Tibial nerve (tissue), 4 donors: ENCODE measurements around the gene EDAR. TPM values are rescaled to one million over a fixed set of nuclear protein-coding genes. Genes with fewer than 3 reads are reported as not detected.

Experiments used
- DNase-seq, 2 donors: peaks; one replicate each; pipeline ENCODE4 v3.0.0-alpha.2; 2019; ENCODE audit warnings: low spot score in 2 of 2
- H3K27ac ChIP-seq, 4 donors: fragments of 200-600 bp; sonication (generic) in 3 of 4; one replicate each; pipeline ENCODE4 v1.5.1; 2017 to 2019; ENCODE audit warnings: mild to moderate bottlenecking in 1 of 4
- H3K27me3 ChIP-seq, 2 donors: fragments of 200-600 bp; sonication (generic) in 1 of 2; one replicate each; pipeline versions ENCODE4 v1.5.1 to v1.6.0; 2017 to 2019
- H3K36me3 ChIP-seq, 3 donors: fragments of 200-600 bp; sonication (generic); one replicate each; pipeline ENCODE4 v1.5.1; 2018 to 2019
- H3K4me1 ChIP-seq, 4 donors: fragments of 200-600 bp; sonication (generic) in 3 of 4; one replicate each; pipeline ENCODE4 v1.5.1; 2017 to 2019
- H3K4me3 ChIP-seq, 4 donors: fragments of 200-600 bp; sonication (generic) in 3 of 4; one replicate each; pipeline ENCODE4 v1.5.1; 2017 to 2019; ENCODE audit warnings: mild to moderate bottlenecking in 1 of 4, moderate library complexity in 1 of 4
- H3K9me3 ChIP-seq, 4 donors: fragments of 200-600 bp; sonication (generic) in 3 of 4; one replicate each; pipeline ENCODE4 v1.5.1; 2017 to 2019
- EP300 ChIP-seq, 2 donors: sonication (generic); formaldehyde crosslinking; IDR thresholded peaks; one replicate each; pipeline ENCODE4 v1.6.1; 2017; ENCODE audit warnings: antibody characterized with exemption in 2 of 2, mild to moderate bottlenecking in 1 of 2
- POLR2A ChIP-seq, 2 donors: fragments of 450-650 bp; IDR thresholded peaks; one replicate each; pipeline ENCODE4 v1.6.1; 2017; ENCODE audit warnings: antibody characterized with exemption in 2 of 2, mild to moderate bottlenecking in 2 of 2, moderate library complexity in 2 of 2
- WGBS, 2 donors: methylation state at CpG; one replicate each; pipeline ENCODE4 v1.1.5; 2018; 5-methylcytosine and 5-hydroxymethylcytosine counted together
- total RNA-seq, 4 donors: library from RNA; depleted of rRNA; stranded (reverse); fragments of >200 nt; gene quantifications; one replicate each; pipeline ENCODE4 v1.1.0, GENCODE V29; 2016
- TF ChIP-seq, protein P1 (sequence below), 5 experiments: fragments of 200-600 bp in 3 of 5; fragments of 450-650 bp in 2 of 5; sonication (generic) in 3 of 5; IDR thresholded peaks; one replicate each; pipeline ENCODE4 v1.5.1; 2016 to 2019; ENCODE audit warnings: antibody characterized with exemption in 5 of 5, mild to moderate bottlenecking in 3 of 5, moderate library complexity in 2 of 5

Gene EDAR
- total RNA-seq, 4 donors from 2014 or later, result under 0.01 TPM; not detected in 3

DNA sequence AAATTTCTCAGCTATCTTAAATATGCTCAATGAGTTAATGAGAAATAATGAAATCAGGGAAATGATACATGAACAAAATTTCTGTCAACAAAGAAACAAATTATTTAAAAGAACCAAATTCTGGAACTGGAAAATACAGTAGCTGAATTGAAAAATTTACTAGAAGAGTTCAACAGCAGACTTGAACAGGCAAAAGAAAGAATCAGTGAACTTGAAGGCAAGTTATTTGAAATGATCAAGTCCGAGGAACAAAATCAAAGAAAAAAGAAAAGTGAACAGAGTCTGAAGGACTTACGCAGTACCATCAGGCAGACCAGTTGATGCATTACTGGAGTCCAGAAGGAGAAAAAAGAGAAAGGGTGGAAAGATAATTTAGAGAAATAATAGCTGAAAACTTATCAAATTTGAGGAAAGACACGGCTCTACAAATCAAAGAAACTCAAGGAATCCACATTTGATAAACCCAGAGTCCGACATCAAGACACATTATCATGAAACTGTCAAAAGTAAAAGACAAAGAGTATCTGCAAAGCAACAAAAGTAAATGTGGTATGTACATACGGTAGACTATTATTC is 118.9 kb downstream of the EDAR start:
- H3K9me3 ChIP-seq, result peaks cover 0 to 30% (median 0%) of the 10 kb centered on the region in 4 donors
- no peak overlapping the region for H3K27ac ChIP-seq
- no peak for DNase-seq
- WGBS, 2 donors, result 96 to 98% methylated on average over 5 of the region's 5 CpGs
- no peaks in the 10 kb centered on the region for H3K27me3 ChIP-seq
- no peak for TF ChIP-seq POLR2A (IDR thresholded peaks at IDR 0.05)
- TF ChIP-seq, protein P1, sequence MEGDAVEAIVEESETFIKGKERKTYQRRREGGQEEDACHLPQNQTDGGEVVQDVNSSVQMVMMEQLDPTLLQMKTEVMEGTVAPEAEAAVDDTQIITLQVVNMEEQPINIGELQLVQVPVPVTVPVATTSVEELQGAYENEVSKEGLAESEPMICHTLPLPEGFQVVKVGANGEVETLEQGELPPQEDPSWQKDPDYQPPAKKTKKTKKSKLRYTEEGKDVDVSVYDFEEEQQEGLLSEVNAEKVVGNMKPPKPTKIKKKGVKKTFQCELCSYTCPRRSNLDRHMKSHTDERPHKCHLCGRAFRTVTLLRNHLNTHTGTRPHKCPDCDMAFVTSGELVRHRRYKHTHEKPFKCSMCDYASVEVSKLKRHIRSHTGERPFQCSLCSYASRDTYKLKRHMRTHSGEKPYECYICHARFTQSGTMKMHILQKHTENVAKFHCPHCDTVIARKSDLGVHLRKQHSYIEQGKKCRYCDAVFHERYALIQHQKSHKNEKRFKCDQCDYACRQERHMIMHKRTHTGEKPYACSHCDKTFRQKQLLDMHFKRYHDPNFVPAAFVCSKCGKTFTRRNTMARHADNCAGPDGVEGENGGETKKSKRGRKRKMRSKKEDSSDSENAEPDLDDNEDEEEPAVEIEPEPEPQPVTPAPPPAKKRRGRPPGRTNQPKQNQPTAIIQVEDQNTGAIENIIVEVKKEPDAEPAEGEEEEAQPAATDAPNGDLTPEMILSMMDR (IDR thresholded peaks at IDR 0.05), result no peak
- TF ChIP-seq EP300 (IDR thresholded peaks at IDR 0.05), result no peak
- no peaks in the 10 kb centered on the region for H3K4me1 ChIP-seq
- no peak overlapping the region for H3K4me3 ChIP-seq
- peaks cover 0 to 15% (median 0%) of the 10 kb centered on the region in 3 donors for H3K36me3 ChIP-seq

DNA sequence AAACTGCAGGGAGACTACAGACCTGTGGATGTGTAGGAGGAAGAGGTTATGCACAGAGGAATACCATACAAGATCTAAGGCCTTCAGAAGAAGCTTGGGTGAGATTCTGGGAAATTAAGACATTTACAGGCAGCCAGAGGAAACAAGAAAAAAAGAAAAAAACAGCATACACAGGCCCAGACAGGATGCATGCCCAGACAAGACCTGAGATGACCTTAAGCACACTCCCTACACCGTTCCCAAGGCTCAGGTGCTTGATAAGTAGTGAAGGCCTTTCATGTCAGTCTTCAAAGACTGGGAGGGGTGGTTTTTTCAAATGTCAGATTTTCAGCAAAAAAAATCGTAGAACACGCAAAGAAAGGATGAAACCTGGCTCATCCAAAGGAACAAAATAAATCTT is 119.5 kb downstream of the EDAR start:
- no peaks in the 10 kb centered on the region for H3K4me1 ChIP-seq
- WGBS, 2 donors, result 96 to 98% methylated on average over 3 of the region's 3 CpGs
- peaks cover 0 to 30% (median 0%) of the 10 kb centered on the region in 4 donors for H3K9me3 ChIP-seq
- no peak overlapping the region for H3K27ac ChIP-seq
- H3K4me3 ChIP-seq, result no peak overlapping the region
- no peak for TF ChIP-seq POLR2A (IDR thresholded peaks at IDR 0.05)
- H3K27me3 ChIP-seq, result no peaks in the 10 kb centered on the region
- no peak for DNase-seq
- H3K36me3 ChIP-seq, result peaks cover 0 to 15% (median 0%) of the 10 kb centered on the region in 3 donors

DNA sequence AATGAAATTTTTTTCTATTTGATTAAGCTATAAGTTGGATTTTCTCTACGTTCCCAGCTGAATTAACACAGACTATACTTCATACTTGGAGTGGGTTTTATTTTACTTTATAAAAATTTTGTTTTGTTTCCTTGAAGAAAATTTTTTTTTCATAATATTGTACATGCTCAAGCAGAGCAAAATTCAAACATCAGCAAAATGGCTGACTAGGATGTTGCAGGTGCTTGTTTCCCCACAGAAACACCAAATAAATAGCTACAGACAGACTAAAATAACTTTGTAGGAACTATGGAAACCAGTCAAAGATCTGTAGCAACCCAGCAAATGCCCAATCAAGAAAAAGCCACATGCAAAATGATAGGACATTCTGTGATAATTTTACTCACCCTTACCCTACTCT is 120.1 kb downstream of the EDAR start:
- WGBS, 2 donors, result 92 to 100% methylated on average over 1 of the region's 1 CpG
- Histone ChIP-seq H3K9me3 (peaks cover 0 to 30% (median 0%) of the 10 kb centered on the region in 4 donors), H3K27ac (no peak overlapping the region), H3K4me3 (no peak overlapping the region), H3K4me1 (no peaks in the 10 kb centered on the region), H3K36me3 (peaks cover 0 to 15% (median 0%) of the 10 kb centered on the region in 3 donors), H3K27me3 (no peaks in the 10 kb centered on the region)
- no peak for DNase-seq
- no peak for TF ChIP-seq POLR2A (IDR thresholded peaks at IDR 0.05)
- TF ChIP-seq, protein P1 (IDR thresholded peaks at IDR 0.05), result no peak
- TF ChIP-seq EP300 (IDR thresholded peaks at IDR 0.05), result no peak

DNA sequence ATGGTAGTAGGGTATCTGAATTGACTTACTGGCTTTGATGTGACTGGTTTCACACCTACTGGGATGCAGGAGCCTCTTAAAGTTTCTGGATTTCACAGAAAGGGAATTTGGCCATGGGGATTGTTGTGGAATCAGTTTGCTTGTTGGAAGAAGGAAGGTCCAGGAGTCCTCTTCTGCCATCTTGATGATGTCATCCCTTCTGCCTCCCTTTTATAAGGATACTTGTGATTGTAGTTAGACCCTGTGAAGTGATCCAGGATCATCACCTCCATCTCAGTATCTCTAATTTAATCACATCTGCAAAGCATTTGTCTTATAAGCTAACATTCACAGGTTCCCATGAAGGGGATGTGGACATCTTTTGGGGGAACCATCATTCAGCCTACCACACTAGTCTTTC is 123.0 kb downstream of the EDAR start:
- TF ChIP-seq EP300 (IDR thresholded peaks at IDR 0.05), result no peak
- no peaks in the 10 kb centered on the region for H3K27me3 ChIP-seq
- no peak overlapping the region for H3K27ac ChIP-seq
- no peak for DNase-seq
- peaks cover 0 to 27% (median 0%) of the 10 kb centered on the region in 4 donors for H3K9me3 ChIP-seq
- H3K4me1 ChIP-seq, result no peaks in the 10 kb centered on the region
- peaks cover 0 to 15% (median 0%) of the 10 kb centered on the region in 3 donors for H3K36me3 ChIP-seq
- H3K4me3 ChIP-seq, result no peak overlapping the region

DNA sequence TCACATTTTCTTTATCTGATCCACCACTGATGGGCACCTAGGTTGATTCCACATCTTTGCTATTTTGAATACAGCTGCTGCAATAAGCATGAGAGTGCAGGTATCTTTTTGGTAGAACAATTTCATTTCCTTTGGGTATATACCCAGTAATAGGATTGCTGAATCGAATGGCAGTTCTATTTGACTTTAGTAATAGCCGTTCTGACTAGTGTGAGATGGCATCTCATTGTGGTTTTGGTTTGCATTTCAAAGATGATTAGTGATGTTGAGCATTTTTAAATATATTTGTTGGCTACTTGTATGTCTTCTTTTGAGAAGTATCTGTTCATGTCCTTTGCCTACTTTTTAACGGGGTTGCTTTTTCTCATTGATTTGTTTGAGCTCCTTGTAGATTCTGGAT is 130.1 kb downstream of the EDAR start:
- WGBS, 2 donors, result 66 to 92% methylated on average over 3 of the region's 3 CpGs
- DNase-seq, result no peak
- H3K9me3 ChIP-seq, result no peaks in the 10 kb centered on the region
- no peaks in the 10 kb centered on the region for H3K27me3 ChIP-seq
- H3K4me1 ChIP-seq, result no peaks in the 10 kb centered on the region
- H3K36me3 ChIP-seq, result peaks cover 0 to 8% (median 0%) of the 10 kb centered on the region in 3 donors
- no peak overlapping the region for H3K27ac ChIP-seq
- TF ChIP-seq, protein P1 (IDR thresholded peaks at IDR 0.05), result no peak
- TF ChIP-seq EP300 (IDR thresholded peaks at IDR 0.05), result no peak
- no peak for TF ChIP-seq POLR2A (IDR thresholded peaks at IDR 0.05)
- no peak overlapping the region for H3K4me3 ChIP-seq

DNA sequence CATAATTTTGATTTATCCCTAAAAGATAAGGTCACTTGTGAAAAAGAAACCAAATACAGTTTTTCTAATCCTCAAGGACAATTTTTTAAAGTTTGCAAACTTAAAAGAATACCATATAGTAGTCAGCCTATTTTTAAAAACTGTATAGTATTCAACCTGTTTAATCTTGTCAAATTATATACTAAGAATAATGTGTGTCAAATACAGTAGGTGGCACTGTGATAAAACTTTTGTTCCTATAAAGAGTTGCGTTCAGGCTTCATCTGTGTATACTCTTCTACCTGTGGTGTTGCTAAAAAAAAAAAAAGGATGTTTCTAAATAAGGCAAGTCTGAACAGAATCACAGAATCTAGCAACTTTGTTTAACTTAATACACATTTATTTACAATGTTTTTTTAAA is 133.8 kb downstream of the EDAR start:
- 63 to 67% methylated on average over 1 of the region's 1 CpG for WGBS, 2 donors
- no peaks in the 10 kb centered on the region for H3K4me1 ChIP-seq
- TF ChIP-seq POLR2A (IDR thresholded peaks at IDR 0.05), result no peak
- TF ChIP-seq, protein P1 (IDR thresholded peaks at IDR 0.05), result no peak
- TF ChIP-seq EP300 (IDR thresholded peaks at IDR 0.05), result no peak
- H3K4me3 ChIP-seq, result no peak overlapping the region
- H3K9me3 ChIP-seq, result no peaks in the 10 kb centered on the region
- peaks cover 0 to 31% (median 3%) of the 10 kb centered on the region in 3 donors for H3K36me3 ChIP-seq
- no peak overlapping the region for H3K27ac ChIP-seq
- no peaks in the 10 kb centered on the region for H3K27me3 ChIP-seq
- no peak for DNase-seq
